Glutamatergic neuron (in vitro differentiated cells): ENCODE results near the gene SIRT5. TPM values are rescaled to one million over a fixed set of nuclear protein-coding genes. Genes with fewer than 3 reads are reported as not detected.

Experiments
- DNase-seq: peaks from one replicate; pipeline ENCODE4 v3.0.0; 2022
- H3K27ac Mint-ChIP-seq: one replicate; pipeline ENCODE4 v1.8.0; 2020; ENCODE audit warnings: mild to moderate bottlenecking, mixed read lengths, inconsistent platforms; ENCODE audit not compliant: unreplicated experiment
- H3K27me3 Mint-ChIP-seq: one replicate; pipeline ENCODE4 v1.8.0; 2020; ENCODE audit warnings: mild to moderate bottlenecking, moderate library complexity, mixed read lengths, inconsistent platforms; ENCODE audit not compliant: unreplicated experiment
- H3K36me3 Mint-ChIP-seq: one replicate; pipeline ENCODE4 v1.8.0; 2020; ENCODE audit warnings: mild to moderate bottlenecking, mixed read lengths, inconsistent platforms; ENCODE audit not compliant: unreplicated experiment
- H3K4me1 Mint-ChIP-seq: one replicate; pipeline ENCODE4 v1.8.0; 2020; ENCODE audit warnings: mild to moderate bottlenecking, low read depth, mixed read lengths, inconsistent platforms; ENCODE audit not compliant: unreplicated experiment
- H3K4me3 Mint-ChIP-seq: one replicate; pipeline ENCODE4 v1.8.0; 2020; ENCODE audit warnings: mild to moderate bottlenecking, mixed read lengths, inconsistent platforms; ENCODE audit not compliant: unreplicated experiment
- H3K9me3 Mint-ChIP-seq: one replicate; pipeline ENCODE4 v1.8.0; 2020; ENCODE audit warnings: mild to moderate bottlenecking, moderate library complexity, mixed read lengths, inconsistent platforms; ENCODE audit not compliant: unreplicated experiment
- CTCF ChIP-seq: fragments of 200-600 bp; sonication (generic); IDR thresholded peaks from one replicate; pipeline ENCODE4 v1.5.0; 2021; ENCODE audit not compliant: partially characterized antibody, unreplicated experiment
- total RNA-seq: library from RNA; stranded (reverse); fragmentation: NEBNext Ultra II Directional; extraction: Animal tissue kit (Norgen Biotek cat#: 25700); gene quantifications from one replicate; pipeline ENCODE4 v1.2.1, GENCODE V29; 2021; ENCODE audit not compliant: unreplicated experiment

Gene SIRT5
- total RNA-seq, 1 donor from 2014 or later, result 4.9 TPM

GRCh38 chr6:13613029-13613594 is 38.7 kb downstream of the SIRT5 start:
- Mint-ChIP-seq H3K4me1 (peaks cover 9% of the 10 kb centered on the region), H3K27ac (peak overlapping the region; percentile 52), H3K4me3 (no peak overlapping the region), H3K27me3 (no peaks in the 10 kb centered on the region), H3K36me3 (no peaks in the 10 kb centered on the region), H3K9me3 (peaks cover 18% of the 10 kb centered on the region)
- no peak for DNase-seq
- TF ChIP-seq CTCF, result no peak

- no peak for TF ChIP-seq CTCF
- Mint-ChIP-seq H3K27ac (peak overlapping the region; percentile 94), H3K9me3 (peaks cover 18% of the 10 kb centered on the region), H3K4me3 (peak overlapping the region; percentile 92), H3K27me3 (no peaks in the 10 kb centered on the region), H3K4me1 (peaks cover 9% of the 10 kb centered on the region), H3K36me3 (no peaks in the 10 kb centered on the region)
- peak; percentile 73 for DNase-seq
Observed at GRCh38 chr6:13614126-13614925, 39.9 kb downstream of the SIRT5 start.

GRCh38 chr6:13614926-13615791 is 40.8 kb downstream of the SIRT5 start, which contains the start of gene NOL7:
Gene NOL7 (plus strand): TSS chr6:13615335. CDS start chr6:13615359, 24 bp downstream.
- Mint-ChIP-seq H3K9me3 (peaks cover 18% of the 10 kb centered on the region), H3K4me3 (peak within 1 kb of the TSS; percentile 92), H3K27ac (peak within 1 kb of the TSS; percentile 94), H3K4me1 (peaks cover 9% of the 10 kb centered on the region), H3K27me3 (no peaks in the 10 kb centered on the region), H3K36me3 (no peaks in the 10 kb centered on the region)
- peak; percentile 84 for TF ChIP-seq CTCF
- peak; percentile 98 for DNase-seq

GRCh38 chr6:13615792-13616120 is 41.4 kb downstream of the SIRT5 start:
- peak; percentile 60 for DNase-seq
- peak overlapping the region; percentile 94 for H3K27ac Mint-ChIP-seq
- H3K9me3 Mint-ChIP-seq, result peaks cover 18% of the 10 kb centered on the region
- no peaks in the 10 kb centered on the region for H3K36me3 Mint-ChIP-seq
- H3K4me1 Mint-ChIP-seq, result peaks cover 9% of the 10 kb centered on the region
- TF ChIP-seq CTCF, result no peak
- H3K4me3 Mint-ChIP-seq, result peak overlapping the region; percentile 92
- no peaks in the 10 kb centered on the region for H3K27me3 Mint-ChIP-seq
